HFF-Myc (cell line): ENCODE results near the gene MYOCOS.
"Not testable (repeated sequence)": the region's sequence is repeated elsewhere in the genome, so short reads cannot be mapped to it uniquely, and the experiment has no call there.

Source experiments
- DNase-seq: peaks from one replicate; pipeline ENCODE4 v3.0.0-alpha.2; 2011; ENCODE audit warnings: low read depth; ENCODE audit errors: extremely low read depth
- H3K4me3 ChIP-seq: replicated peaks from 2 replicates; pipeline ENCODE4 v1.5.1; 2011; ENCODE audit warnings: low read depth, mild to moderate bottlenecking, control low read depth, low read length
- TF ChIP-seq, protein P1 (sequence below): IDR thresholded peaks from 2 replicates; pipeline ENCODE4 v1.5.1; 2012; ENCODE audit warnings: mild to moderate bottlenecking, low read depth, low read length, control low read depth; ENCODE audit errors: missing control alignments

The MYOCOS gene

DNA sequence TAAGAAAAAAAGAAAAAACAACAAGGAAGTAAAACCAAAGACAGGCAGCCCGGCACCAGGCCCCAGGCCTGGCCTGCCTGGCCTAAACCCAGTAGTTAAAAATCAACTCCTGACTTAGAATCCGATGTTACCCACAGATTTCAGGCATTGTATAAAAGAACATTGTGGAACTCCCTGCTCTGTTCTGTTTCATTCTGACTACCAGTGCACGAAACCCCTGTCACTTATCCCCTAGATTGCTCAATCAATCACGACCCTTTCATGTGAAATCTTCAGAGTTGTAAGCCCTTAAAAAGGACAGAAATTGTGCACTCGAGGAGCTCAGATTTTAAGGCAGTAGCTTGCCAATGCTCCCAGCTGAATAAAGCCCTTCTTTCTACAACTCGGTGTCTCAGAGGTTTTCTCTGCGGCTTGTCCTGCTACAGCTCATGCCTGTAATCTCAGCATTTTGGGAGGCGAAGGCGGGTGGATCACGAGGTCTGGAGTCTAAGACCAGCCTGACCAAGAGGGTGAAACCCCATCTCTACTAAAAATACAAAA is 15.6 kb upstream of the MYOCOS start:
- DNase-seq, result no peak

DNA sequence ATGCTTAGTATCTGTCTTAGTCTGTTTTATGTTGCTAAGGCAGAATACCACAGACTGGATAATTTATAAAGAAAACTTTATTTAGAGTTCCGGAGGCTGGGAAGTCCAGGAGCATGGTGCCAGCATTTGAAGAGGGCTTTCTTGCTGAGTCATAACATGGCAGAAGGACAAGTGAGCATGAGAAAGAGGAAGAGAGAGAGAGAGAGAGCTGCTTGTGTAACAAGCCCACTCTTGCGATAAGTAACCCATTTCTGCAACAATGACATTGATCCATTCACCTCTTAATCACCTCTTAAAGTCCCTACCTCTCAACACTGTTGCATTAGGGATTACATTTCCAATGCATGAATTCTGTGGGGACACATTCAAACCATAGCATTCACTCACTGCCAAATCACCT is 11.7 kb upstream of the MYOCOS start:
- DNase-seq, result no peak
- H3K4me3 ChIP-seq, result no peak overlapping the region
- TF ChIP-seq, protein P1, sequence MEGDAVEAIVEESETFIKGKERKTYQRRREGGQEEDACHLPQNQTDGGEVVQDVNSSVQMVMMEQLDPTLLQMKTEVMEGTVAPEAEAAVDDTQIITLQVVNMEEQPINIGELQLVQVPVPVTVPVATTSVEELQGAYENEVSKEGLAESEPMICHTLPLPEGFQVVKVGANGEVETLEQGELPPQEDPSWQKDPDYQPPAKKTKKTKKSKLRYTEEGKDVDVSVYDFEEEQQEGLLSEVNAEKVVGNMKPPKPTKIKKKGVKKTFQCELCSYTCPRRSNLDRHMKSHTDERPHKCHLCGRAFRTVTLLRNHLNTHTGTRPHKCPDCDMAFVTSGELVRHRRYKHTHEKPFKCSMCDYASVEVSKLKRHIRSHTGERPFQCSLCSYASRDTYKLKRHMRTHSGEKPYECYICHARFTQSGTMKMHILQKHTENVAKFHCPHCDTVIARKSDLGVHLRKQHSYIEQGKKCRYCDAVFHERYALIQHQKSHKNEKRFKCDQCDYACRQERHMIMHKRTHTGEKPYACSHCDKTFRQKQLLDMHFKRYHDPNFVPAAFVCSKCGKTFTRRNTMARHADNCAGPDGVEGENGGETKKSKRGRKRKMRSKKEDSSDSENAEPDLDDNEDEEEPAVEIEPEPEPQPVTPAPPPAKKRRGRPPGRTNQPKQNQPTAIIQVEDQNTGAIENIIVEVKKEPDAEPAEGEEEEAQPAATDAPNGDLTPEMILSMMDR, result no peak

More for the DNA sequence above, 15.6 kb upstream of the MYOCOS start:
- TF ChIP-seq, protein P1, result no peak
- H3K4me3 ChIP-seq, result no peak overlapping the region

DNA sequence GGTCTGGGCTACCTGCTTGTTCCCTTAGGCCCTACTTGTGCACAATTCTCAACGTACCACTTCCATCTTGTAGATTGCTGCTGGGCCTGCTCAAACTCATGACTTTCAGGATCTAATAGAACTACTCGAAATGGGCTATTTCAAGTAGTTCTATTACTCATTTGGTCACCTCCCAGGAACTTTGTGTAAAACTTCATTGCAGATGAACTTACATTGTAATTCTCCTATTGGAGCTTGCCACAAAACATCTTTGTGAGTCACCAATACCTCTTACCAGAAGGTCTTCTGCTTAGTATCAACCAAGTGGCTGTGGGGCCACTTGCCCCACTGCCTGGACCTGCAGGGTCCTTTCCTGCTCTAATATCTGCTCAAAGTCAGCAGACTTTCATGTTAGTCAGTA is 10.7 kb upstream of the MYOCOS start:
- TF ChIP-seq, protein P1, result no peak
- DNase-seq, result no peak
- no peak overlapping the region for H3K4me3 ChIP-seq

DNA sequence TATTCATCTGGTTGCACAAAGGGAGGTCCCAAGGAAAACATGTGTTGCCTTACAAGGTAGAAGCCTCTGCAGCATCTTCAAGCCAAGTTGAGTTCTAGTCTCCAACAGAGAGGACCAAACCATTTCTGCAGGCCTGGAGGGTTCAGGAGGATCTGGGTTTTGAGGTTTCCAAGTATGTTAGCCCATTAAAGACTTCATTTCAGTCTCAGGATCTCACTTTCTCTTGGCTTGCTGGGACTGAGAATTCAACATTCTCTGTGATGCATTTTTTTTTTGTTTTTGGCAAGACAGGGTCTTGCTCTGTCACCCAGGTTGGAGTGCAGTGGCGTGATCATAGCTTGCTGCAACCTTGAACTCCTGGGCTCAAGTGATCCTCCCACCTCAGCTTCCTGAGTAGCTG is 8.8 kb upstream of the MYOCOS start:
- no peak overlapping the region for H3K4me3 ChIP-seq
- TF ChIP-seq, protein P1, result no peak
- DNase-seq, result no peak

DNA sequence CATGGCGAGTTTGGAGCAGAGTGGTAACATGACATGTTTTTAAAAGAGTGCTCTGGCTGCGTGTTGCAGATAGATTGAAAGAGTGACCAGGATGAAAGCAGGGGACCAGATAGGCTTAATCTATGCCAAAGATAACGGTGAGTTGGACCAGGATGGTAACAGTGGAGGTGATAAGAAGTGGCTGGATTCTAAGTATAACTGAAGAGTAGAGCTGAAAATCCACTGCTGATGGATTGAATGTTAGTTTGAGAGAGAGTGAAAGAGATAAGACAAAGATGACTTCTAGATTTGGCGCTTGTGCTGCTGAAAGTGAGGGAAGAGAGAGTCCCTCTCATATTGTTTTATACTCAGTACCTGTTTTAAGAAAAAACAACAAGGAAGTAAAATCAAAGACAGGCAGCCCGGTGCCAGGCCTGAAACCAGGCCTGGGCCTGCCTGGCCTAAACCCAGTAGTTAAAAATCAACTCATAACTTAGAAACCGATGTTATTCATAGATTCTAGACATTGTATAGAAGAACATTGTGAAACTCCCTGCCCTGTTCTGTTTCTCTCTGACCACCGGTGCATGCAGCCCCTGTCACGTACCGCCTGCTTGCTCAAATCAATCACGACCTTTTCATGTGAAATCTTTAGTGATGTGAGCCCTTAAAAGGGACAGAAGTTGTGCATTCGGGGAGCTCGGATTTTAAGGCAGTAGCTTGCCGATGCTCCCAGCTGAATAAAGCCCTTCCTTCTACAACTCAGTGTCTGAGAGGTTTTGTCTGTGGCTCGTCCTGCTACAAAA is 6.7 kb upstream of the MYOCOS start:
- H3K4me3 ChIP-seq, DNase-seq: not testable (repeated sequence)

DNA sequence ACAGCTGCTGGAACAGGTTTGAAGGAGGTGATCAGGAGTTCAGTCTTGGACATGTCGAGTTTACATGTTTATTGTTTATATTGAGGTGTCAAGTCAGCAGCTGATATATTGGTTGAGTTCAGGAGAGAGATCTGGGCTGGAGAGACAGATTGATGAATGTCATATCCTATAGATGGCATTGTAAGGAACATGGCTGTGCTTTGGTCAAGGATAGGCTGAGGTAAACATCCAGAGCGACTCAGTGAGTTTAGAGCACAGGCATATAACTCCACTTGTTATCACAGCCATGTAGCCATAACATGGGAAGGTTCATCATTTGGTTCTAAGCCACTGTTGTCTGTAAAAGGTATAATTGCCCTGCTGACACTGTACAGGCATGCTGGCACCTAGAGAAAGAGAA is 5.5 kb upstream of the MYOCOS start:
- H3K4me3 ChIP-seq, result no peak overlapping the region
- DNase-seq, result no peak
- TF ChIP-seq, protein P1, result no peak

DNA sequence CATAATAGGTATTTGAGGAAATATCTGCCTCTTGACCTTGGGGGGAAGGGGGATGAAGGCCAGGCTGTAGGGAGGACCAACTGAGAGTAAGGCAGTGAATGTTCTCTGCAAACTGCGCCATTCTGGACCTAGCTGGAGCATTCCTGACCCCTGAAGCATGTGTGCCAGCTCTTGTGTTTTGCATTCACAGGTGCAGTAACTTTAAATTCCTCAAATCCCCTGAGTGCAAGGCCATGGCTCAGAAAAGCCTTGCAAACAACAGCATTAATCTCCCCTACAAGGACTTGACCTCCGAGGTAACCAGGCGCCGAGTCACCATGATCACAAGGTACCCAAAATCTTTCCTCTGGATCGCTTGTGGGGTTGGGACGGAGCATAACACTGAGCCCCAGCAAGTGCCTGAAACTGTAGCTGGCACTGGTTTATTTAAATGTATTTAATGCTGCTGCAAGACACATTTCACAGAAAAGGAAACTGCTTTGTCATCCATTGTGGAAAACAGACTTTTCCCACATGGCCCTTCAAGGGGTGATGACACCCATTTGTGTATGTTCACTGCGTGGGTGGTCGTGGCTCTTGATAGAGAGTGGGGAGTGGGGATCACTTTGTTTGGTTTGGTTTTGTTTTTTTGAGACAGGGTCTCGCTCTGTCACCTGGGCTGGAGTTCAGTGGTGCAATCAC is 1.7 kb downstream of the MYOCOS start:
- H3K4me3 ChIP-seq, result no peak overlapping the region
- TF ChIP-seq, protein P1, result no peak
- no peak for DNase-seq
